Endometrial microvascular endothelial cells (primary cell): ENCODE data around the gene FLAD1. TPM values are rescaled to one million over a fixed set of nuclear protein-coding genes. Genes with fewer than 3 reads are reported as not detected.
"Not testable (repeated sequence)": the region's sequence is repeated elsewhere in the genome, so short reads cannot be mapped to it uniquely, and the experiment has no call there.

Experiments
- in situ Hi-C: cut with HindIII; loops from 2 replicates; pipeline ENCODE4 v1.10.0; 2017; ENCODE audit warnings: low sequenced_read_pairs, low pct_unique_long_range_greater_than_20kb; ENCODE audit errors: inconsistent ontology term
- total RNA-seq: library from RNA; depleted of rRNA; stranded (reverse); fragments of >200 nt; gene quantifications from one replicate; pipeline ENCODE4 v1.2.3, GENCODE V29; 2015; ENCODE audit errors: inconsistent ontology term

FLAD1 gene
- total RNA-seq, 1 donor from 2014 or later, result 47.9 TPM

DNA sequence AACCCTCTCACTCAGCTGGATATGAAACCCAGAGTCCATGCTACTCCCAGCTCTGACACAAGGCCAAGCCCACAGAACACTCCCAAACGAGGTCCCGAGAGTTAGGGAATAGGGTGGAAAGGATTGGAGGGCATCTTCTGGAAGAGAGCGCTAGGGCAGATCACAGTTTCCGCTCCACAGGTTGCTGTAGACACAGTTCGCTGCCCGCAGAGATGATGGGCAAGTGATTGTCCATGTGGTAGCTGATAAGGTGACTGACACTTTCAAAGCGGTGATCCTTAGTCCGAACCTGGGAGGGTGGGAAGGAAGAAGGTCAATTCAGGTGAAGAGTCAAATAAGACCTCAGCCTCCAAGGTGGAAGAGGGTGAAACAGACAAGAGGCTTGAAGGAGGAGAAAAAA, 19.5 kb upstream of the FLAD1 start:
- in situ Hi-C loops, result no loop called here

DNA sequence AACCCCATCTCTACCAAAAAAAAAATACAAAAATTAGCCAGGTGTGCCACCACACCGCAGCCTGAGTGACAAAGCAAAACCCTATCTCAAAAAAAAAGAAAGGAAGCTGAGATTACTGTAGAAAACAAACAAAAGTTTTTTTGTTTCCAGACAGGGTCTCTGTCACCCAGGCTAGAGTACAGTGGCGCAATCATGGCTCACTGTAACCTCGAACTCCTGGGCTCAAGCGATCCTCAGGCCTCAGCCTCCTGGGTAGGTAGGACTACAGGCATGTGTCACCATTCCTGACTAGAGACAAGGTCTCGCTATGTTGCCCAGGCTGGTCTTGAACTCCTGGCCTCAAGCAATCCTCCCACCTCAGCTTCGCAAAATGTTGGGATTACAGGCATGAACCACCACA, 18.8 kb upstream of the FLAD1 start:
- in situ Hi-C loops, result no loop called here

DNA sequence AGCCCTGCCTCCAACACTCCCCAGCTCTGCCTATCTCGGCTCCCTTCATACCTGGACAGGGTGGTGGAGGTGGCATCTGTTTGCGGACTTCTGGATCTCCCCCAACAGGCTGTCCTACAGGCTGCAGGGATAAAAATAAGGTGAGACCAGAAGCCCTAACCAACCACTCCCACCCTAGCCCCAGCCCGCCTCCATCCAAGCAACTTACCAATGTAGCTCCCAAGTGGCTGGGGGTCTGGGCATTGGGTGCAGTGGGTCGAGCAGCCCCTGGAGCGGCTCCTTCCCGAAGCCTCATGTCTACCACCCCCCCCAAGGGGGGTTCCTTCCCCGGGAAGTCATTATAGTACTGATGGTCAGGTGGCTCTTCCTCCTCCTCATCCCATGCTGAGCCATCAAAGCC, 17.0 kb upstream of the FLAD1 start:
- in situ Hi-C loops, result no loop called here

DNA sequence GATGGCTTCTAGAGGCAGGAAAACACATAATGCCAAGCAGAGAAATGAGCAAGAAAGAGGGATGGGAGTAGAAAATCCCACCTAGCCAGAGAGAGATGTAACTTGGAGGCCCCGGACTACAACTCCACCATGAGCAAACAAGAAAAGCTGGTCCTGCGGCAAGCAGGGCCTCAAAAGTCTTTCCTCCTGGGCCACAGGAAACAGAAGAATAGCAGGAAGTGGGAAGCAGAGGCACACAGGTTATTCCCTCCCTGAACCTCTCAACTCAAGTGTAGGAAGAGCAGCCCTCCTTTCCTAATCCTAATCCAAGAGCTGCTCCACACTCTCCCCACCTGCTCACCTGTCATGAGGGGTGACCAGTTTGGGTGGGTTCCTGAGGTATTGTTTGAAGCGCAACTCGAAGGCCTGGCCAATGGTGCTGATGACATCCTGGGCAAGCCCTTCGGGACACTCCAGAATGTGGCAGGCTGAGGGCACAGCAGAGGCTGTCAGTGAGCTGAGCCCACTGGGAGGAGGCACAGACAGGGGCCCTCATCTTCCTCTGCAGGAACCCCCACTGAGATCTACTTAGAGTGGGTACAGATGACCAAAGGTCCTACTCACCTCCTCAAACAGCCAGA, 15.7 kb upstream of the FLAD1 start:
- in situ Hi-C loops, result no loop called here

DNA sequence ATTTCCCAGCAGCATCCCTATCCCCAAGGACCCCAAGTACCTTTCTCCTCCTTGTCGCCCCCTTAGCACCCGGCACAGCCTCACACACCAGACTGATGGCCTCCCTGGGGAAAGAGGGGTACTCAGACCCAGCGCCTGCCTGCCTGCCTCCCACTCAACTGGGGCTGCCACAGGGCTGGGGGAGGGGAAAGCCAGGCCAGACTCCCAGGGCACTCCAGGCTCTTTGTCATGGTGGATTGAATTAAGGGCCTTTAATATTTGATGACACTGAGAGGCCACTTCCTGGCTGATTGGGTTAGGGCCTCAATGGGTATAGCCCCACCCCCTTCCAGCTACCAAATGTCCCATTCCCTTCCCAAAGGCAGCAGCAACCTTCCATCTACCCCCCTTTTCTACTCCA, 14.4 kb upstream of the FLAD1 start:
- in situ Hi-C loops, result no loop called here

DNA sequence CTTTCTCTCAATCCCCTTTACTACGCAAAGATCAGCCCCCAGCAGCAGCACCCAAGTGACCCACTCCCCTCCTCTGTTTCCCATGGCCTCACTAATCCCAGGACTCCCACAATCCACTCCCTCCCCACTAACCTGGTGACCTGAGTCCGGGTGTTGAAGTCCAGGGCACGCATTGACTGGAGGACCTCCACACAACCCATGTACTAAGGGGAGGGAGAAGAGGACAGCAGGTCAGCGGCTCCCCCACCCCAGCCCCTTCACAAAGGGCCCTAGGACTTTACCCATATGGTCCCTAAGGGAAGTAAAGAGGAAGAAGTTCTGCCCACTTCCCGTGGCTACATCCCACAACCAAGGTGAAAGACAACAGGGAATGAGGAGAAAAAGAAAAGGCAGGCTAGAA, 13.9 kb upstream of the FLAD1 start:
- in situ Hi-C loops, result no loop called here

DNA sequence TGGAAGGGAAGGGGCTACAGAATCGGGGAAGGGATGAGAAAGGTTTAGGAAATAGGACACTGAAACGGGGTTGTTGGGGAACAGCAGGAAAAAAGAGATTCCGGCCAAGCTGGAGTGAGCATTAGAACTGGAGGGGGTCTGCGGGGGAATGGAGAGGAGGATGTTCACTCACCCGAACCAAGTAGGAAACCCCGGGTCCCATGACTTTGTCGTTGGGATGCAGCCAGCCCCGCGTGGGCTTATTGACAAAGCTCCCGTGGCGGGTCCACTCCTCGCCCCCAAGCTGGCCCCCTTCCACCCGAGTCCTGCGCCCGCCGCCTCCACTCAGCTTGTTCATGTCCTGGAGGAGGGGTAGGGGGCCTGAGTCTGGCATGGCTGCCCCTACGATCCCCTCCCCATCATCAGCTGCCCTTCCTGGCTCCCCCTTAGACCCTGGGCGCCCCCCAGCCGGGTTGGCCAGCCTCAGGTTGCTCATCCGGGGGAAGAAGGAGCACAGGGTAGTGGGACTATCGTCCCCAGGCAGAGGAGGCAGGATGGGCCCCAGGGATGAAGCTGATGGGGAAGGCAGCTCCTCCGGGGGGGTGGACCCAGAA, 13.2 kb upstream of the FLAD1 start:
- in situ Hi-C loops, result no loop called here

DNA sequence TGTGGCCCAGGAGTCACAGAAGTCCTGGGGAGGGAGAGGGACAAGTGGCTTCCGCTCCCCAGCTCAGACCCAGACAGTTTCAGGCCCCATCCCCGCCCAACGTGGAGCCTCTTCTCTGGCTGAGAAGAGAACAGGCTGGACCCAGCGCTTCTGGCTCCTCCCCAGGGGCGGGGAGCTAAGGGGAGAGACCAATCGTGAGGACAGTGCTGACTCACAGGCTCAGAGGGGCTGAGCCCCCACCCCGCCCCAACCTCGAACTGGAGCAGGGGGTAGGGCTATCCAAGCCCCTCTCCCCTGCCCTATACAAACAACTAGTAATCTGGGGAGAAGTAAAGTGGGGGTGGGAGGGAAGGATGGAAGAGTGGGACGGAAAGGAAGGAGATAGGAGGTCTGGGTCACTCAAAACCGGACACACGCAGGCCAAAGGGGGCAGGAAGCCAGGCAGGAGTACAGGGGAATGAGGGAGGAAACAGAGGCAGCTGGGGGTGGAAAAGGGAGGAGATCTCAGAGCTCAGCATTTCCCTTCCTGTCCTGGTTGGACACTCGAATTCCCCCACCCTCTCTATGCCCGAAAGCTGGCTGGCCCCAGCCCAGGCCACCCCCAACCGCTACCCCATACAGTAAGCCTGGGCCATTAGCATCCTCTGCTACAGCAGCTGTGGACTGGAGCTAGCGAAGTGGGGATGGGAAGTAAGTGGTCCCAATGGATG, 12.4 kb upstream of the FLAD1 start, which contains the start of gene SHC1:
SHC1 (minus strand) TSS at position 117 of the 710 bp plus-strand sequence. CDS start 221 bp downstream, outside the sequence.
- in situ Hi-C loops, result no loop called here

DNA sequence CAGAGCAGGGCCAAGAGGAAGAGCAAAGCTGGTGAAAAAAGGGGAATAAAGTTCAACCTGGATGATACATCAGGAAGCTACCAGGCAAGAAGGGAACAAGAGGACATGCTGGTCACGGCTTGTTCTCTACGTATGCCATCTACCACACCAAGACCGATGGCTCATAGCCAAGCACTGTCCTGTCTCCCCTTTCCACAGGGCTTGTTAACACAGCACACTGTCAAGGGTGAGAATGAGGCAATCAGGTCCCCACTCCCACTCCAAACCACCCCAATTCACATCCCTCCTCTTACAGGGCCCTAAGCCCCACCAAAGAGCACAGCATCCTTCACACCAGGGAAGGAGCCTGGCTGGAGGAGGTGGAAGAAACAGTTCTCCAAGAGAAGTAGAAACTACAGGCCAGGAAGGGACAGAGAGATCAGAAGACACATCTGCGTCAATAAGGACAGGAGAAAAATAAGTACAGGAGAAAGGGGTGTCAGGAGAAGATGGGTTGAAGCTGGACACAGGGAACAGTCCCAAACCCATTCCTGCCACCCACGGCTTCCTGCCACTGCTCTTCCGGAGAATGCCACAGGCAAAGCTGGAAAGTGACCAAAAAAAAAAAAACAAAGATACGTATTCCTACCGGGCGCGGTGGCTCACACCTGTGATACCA, 11.7 kb upstream of the FLAD1 start:
- in situ Hi-C loops, result no loop called here

DNA sequence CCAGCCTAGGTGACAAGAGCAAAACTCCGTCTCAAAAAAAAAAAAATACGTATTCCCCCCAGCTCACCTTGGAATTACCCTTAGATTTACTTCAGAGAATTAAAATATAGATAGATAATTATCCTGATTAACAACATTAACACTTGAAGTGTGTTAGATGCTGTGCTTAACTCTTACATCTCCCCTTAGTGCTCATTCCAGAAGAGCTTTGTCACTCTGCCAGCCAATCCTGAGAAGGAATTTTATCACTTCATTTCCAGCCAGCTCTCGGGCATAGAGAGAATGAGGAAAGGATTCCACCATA, 11.0 kb upstream of the FLAD1 start:
- in situ Hi-C loops, result no loop called here

DNA sequence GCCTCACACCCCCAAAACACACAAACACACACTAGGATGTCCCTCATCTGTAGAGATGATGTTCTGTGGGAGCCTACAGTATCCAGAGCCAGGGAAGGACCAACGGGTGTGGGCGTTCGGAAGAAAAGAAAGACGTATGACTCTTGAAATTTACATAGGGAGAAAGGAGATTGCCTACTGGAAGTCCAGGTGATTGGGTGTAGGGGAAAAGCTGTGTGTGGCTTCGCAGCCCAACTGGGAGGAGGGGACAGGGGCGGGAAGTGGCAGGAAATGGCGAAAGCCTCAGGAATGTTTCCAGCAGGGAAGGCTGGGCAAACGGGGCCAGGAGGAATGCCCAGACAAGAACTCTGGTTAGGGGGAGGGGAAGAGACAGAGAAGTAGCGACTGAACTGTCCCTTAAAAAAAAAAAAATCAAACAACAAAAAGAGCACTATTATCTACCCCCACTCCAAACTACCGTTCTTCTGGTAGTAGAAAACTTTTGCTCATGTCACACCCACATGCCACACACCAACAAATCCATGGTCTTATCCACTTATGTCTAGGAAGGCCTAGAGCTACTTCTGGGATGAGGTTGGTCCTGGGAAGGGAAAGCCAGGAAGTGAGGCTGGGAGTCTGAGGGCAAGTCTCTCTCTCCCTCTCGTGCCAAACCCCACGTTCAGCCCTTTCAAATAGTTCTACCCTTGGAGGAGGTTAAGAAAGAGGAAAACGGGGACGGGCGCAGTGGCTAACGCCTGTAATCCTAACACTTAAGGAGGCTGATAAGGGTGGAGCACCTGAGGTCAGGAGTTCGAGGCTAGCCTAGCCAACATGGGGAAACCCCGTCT, 10.4 kb upstream of the FLAD1 start:
- in situ Hi-C loops, result no loop called here

DNA sequence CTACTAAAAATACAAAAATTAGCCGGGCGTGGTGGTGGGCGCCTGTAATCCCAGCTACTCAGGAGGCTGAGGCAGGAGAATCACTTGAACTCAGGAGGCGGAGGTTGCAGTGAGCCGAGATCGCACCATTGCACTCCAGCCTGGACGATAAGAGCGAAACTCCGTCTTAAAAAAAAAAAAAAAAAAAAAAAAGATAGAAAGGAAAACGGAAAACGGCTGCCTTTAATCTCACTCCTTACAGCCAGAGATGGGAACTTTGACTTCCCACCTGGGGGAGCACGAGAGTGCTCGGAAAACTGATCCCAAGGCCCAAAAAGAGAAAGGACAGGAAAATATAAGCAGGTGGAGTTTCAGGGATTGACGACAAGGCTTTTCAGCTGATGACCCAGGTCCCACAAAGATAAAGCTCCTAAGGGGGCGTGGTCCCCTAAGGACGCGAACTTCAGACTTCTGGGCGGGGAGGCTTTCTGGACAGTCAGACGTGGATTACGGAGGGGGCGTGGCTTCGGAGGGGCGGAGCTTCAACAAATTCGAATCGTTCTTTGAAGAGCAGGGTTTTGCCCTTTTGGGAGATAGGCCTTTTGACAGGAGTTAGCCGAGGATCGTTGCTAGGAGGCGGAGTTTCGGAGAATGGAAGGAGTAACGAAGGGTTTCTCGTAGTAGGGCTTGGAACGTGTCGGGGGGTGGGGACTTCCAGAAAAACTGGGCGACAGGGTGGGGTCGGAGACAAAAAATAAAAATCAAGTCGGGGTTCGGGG, 9.6 kb upstream of the FLAD1 start:
- in situ Hi-C loops, result no loop called here

DNA sequence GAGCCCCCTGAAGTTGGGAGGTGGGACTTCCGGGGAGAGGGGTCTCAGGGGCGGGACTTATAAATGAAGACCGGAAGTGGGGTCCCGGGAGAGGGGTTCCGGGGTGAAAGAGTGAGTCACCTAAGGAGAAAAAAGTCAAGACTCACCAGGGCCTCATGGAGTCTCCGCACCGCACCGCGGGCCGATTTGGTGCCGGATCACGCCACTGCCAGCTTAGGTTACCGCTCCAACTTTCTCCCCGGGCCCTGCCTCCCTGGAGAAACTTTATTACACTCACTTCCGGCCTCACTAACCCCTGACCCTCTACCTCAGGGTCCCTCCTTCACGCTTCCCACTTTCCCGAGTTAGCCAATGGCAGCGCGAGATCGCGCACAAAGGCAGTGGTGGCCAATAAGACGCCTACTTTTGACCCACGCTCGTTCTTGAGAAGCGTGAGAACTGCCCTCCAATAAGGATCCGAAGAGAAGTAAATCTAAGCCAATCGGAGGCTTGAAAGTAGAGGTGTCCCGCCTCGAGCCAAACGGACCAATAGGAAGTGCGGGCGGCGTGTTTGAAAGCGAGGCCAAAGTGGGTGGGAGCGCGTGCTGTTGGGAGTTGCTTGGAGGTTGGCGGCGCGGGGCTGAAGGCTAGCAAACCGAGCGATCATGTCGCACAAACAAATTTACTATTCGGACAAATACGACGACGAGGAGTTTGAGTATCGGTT, 8.9 kb upstream of the FLAD1 start, which contains the start of gene CKS1B:
CKS1B (plus strand) TSS at position 580 of the 706 bp plus-strand sequence; CDS start at position 645, 65 bp downstream.
- in situ Hi-C loops, result no loop called here

DNA sequence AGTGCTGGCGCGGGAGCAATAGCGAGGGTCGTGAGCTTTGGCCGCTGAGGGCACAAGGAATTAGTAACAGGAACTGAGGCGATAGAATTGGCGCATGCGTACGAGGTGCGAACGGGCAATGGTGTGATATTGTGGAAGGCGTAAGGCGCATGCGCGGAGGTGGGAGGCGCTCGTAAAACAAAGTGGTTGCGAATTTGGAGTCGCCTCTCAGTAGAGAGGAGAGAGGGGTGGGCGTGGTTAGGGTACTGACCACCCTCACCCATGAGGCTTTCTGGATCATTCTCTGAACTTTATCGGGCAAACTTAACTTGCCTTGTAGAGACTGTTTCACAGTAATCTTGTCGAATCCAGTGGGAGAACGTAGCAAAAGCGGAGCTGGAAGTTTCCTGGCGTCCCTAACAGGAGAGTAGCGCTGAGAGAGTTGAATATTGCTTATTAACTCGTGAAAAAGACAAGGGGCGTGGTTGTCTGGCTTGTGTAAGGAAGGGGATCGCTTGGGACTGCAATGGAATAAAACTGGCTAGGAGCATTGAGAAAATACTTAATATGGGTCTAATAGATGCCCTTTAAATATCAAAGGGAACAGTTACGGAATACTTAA, 8.2 kb upstream of the FLAD1 start:
- in situ Hi-C loops, result no loop called here

DNA sequence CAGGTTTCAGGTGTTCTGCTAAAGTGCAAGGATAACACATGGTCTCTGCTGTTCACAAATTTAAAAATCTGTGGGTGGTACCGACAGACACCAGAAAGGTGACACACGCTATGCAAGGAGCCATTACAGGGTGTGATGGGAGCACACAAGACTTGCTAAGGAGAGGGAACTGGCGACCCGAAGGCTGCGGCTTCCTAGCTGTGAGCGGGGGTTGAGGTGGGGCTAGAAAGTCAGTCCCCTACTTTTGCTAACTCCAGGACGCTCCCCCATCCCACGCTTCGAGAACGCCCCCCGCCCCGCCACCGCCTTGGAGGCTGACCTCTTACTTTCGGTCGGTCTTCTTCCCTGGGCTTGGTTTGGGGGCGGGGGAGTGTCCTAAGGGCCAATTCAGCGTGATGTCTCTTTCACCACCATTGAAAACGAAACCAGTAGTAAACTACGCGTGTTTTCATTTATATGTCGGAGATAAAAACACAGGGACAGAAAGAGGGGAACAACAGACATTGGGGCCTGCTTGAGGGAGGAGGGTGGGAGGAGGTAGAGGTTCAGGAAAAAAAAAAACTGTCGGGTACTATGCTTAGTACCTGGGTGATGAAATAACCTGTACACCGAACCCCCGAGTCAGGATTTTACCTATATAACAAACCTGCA, 7.6 kb upstream of the FLAD1 start:
- in situ Hi-C loops, result no loop called here

DNA sequence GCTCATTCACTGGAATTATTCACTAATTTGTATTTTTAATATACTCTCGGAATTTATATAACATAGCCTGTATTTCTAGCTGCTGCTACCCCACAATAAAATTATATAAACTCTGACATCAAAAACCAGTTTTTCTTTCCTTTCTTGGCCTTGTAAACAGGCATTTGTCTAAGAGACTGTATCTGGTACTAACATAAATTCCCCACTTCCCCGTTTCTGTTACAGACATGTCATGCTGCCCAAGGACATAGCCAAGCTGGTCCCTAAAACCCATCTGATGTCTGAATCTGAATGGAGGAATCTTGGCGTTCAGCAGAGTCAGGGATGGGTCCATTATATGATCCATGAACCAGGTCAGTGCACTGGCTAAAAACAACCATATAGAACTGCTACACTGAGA, 5.4 kb upstream of the FLAD1 start:
- in situ Hi-C loops, result not testable (repeated sequence)

DNA sequence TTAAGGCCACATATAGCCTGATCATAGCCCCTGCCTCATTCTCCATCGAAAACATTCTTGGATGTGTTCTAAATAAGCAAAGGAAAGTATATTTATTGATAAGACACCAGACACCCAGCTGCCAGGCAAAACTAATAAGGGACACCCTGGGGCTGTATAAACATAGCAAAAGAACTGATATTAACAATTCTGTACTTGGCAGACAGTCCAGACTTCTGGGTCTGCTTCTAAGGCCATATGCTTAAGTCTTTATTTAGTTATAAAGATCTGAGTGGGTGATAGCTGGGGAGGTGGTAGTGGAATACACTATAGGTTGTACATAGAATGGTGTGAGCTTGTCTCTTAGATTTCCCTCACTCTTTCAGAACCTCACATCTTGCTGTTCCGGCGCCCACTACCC, 4.8 kb upstream of the FLAD1 start:
- in situ Hi-C loops, result no loop called here
